ENCODE results near the gene DDC.

The DDC gene

GRCh38 chr7:50488379-50488778, 76.8 kb downstream of the DDC start:
- TF ChIP-seq CTCF (IDR thresholded peaks at IDR 0.05; ENCODE audit: control insufficient read depth, insufficient read depth, low read depth, low read length, missing control alignments), result no peak
- H3K4me3 ChIP-seq (ENCODE audit: control insufficient read depth, low read depth, low read length), result no peak overlapping the region
- no peak for DNase-seq (ENCODE audit: low read depth)

- H3K4me3 ChIP-seq (ENCODE audit: control insufficient read depth, low read depth, low read length), result no peak overlapping the region
- no peak for TF ChIP-seq CTCF (IDR thresholded peaks at IDR 0.05; ENCODE audit: control insufficient read depth, insufficient read depth, low read depth, low read length, missing control alignments)
- no peak for DNase-seq (ENCODE audit: low read depth)
These were observed 78.7 kb downstream of the DDC start for GRCh38 chr7:50486512-50486911.

- no peak for TF ChIP-seq CTCF (IDR thresholded peaks at IDR 0.05; ENCODE audit: control insufficient read depth, insufficient read depth, low read depth, low read length, missing control alignments)
- H3K4me3 ChIP-seq (ENCODE audit: control insufficient read depth, low read depth, low read length), result no peak overlapping the region
- no peak for DNase-seq (ENCODE audit: low read depth)
These were observed 83.3 kb downstream of the DDC start for GRCh38 chr7:50481867-50482266.

GRCh38 chr7:50480797-50481196, 84.4 kb downstream of the DDC start:
- no peak for TF ChIP-seq CTCF (IDR thresholded peaks at IDR 0.05; ENCODE audit: control insufficient read depth, insufficient read depth, low read depth, low read length, missing control alignments)
- DNase-seq (ENCODE audit: low read depth), result no peak
- H3K4me3 ChIP-seq (ENCODE audit: control insufficient read depth, low read depth, low read length), result no peak overlapping the region

GRCh38 chr7:50479743-50480517, 85.3 kb downstream of the DDC start:
- no peak for DNase-seq (ENCODE audit: low read depth)
- no peak overlapping the region for H3K4me3 ChIP-seq (ENCODE audit: control insufficient read depth, low read depth, low read length)
- TF ChIP-seq CTCF (IDR thresholded peaks at IDR 0.05; ENCODE audit: control insufficient read depth, insufficient read depth, low read depth, low read length, missing control alignments), result no peak

- DNase-seq (ENCODE audit: low read depth), result no peak
- TF ChIP-seq CTCF (IDR thresholded peaks at IDR 0.05; ENCODE audit: control insufficient read depth, insufficient read depth, low read depth, low read length, missing control alignments), result no peak
- H3K4me3 ChIP-seq (ENCODE audit: control insufficient read depth, low read depth, low read length), result no peak overlapping the region
These were observed 87.6 kb downstream of the DDC start for GRCh38 chr7:50477640-50478039.
